T-helper 2 cell (primary cell): ENCODE measurements around the gene OR2T10.
"Not testable (repeated sequence)": the region's sequence is repeated elsewhere in the genome, so short reads cannot be mapped to it uniquely, and the experiment has no call there.

Experiments used
- DNase-seq, 5 experiments: peaks; one replicate each; pipeline versions ENCODE4 v3.0.0 to v3.0.0-alpha.2; 2012 to 2022
- total RNA-seq, 2 donors: gene quantifications; one replicate each; lab custom pipeline; 2026; lab: John Stamatoyannopoulos, UW

OR2T10 gene
- 0 reads per million in 2 donors for total RNA-seq

GRCh38 chr1:248597589-248597988 is at the start of gene OR2T10:
Gene OR2T10 (minus strand): TSS chr1:248597700. CDS start chr1:248593768, 3,932 bp downstream.
- no peak for DNase-seq

GRCh38 chr1:248645178-248645577 is 47.7 kb upstream of the OR2T10 start, which contains the start of gene OR2T35:
Gene OR2T35 (minus strand): TSS chr1:248645278. CDS start chr1:248639258, 6,020 bp downstream.
- DNase-seq = not testable (repeated sequence)

GRCh38 chr1:248642971-248643651 is 45.6 kb upstream of the OR2T10 start:
- DNase-seq = not testable (repeated sequence)

- not testable (repeated sequence) for DNase-seq
These were observed 44.1 kb upstream of the OR2T10 start for GRCh38 chr1:248641583-248641982.

GRCh38 chr1:248640906-248641305 is 43.4 kb upstream of the OR2T10 start:
- DNase-seq = not testable (repeated sequence)

GRCh38 chr1:248639652-248640051 is 42.2 kb upstream of the OR2T10 start:
- DNase-seq = not testable (repeated sequence)

GRCh38 chr1:248636612-248637011 is 39.1 kb upstream of the OR2T10 start:
- not testable (repeated sequence) for DNase-seq

GRCh38 chr1:248634991-248635390 is 37.5 kb upstream of the OR2T10 start, which contains the start of gene OR2T11:
Gene OR2T11 (minus strand): TSS chr1:248635091. CDS start chr1:248627128, 7,963 bp downstream.
- not testable (repeated sequence) for DNase-seq

- no peak for DNase-seq
These were observed 34.0 kb upstream of the OR2T10 start for GRCh38 chr1:248631354-248632008.

- DNase-seq = no peak
These were observed 33.1 kb upstream of the OR2T10 start for GRCh38 chr1:248630551-248630950.

GRCh38 chr1:248627971-248628844 is 30.7 kb upstream of the OR2T10 start:
- no peak for DNase-seq

GRCh38 chr1:248625971-248626370 is 28.5 kb upstream of the OR2T10 start:
- no peak for DNase-seq

GRCh38 chr1:248625166-248625565 is 27.7 kb upstream of the OR2T10 start:
- DNase-seq = no peak

- DNase-seq = peak in 1 of 5 experiments; percentile 65
These were observed 25.1 kb upstream of the OR2T10 start for GRCh38 chr1:248622570-248623001.

- no peak for DNase-seq
These were observed 24.3 kb upstream of the OR2T10 start for GRCh38 chr1:248621770-248622169.

- DNase-seq = peak in 2 of 5 experiments; percentile 33 to 43
These were observed 21.4 kb upstream of the OR2T10 start for GRCh38 chr1:248618878-248619277.

- DNase-seq = no peak
These were observed 20.6 kb upstream of the OR2T10 start for GRCh38 chr1:248618119-248618518.

- DNase-seq = no peak
These were observed 16.2 kb upstream of the OR2T10 start for GRCh38 chr1:248613742-248614141.

- DNase-seq = peak in 1 of 5 experiments; percentile 16
These were observed 14.4 kb upstream of the OR2T10 start for GRCh38 chr1:248611883-248612414.

- no peak for DNase-seq
These were observed 12.8 kb upstream of the OR2T10 start for GRCh38 chr1:248610301-248610700.

GRCh38 chr1:248599396-248599795 is 1.9 kb upstream of the OR2T10 start:
- no peak for DNase-seq

- peak in 1 of 5 experiments; percentile 21 for DNase-seq
These were observed 885 bp downstream of the OR2T10 start for GRCh38 chr1:248596615-248597014.
